ENCODE data around the gene CASK.

The CASK gene

GRCh38 chrX:41837270-41837944 lies 85.9 kb downstream of the CASK start:
- no peak for DNase-seq (ENCODE audit: low read depth in 2 of 2)

DNA sequence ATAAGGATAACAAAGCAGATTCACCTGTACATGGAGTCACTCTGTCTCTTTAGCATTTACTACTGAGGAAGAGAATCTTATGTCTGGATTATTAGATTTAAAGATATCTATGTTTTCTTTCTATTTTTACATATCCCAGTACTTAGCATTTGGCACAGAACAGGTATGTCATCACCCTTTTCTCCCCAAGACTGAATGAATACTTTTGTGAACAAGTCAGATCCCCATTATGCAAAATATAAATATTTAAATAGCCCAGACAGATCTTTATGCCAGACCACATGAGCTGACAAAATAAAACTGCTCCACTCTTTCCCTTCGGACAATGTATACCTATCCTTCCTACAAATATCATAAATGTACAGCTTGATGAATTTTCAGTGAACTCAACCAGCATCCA lies 94.5 kb downstream of the CASK start:
- no peak for DNase-seq (ENCODE audit: low read depth in 2 of 2)

GRCh38 chrX:41827886-41828285 lies 95.5 kb downstream of the CASK start:
- DNase-seq (ENCODE audit: low read depth in 2 of 2): no peak

GRCh38 chrX:41825796-41826195 lies 97.6 kb downstream of the CASK start:
- DNase-seq (ENCODE audit: low read depth in 2 of 2): no peak

DNA sequence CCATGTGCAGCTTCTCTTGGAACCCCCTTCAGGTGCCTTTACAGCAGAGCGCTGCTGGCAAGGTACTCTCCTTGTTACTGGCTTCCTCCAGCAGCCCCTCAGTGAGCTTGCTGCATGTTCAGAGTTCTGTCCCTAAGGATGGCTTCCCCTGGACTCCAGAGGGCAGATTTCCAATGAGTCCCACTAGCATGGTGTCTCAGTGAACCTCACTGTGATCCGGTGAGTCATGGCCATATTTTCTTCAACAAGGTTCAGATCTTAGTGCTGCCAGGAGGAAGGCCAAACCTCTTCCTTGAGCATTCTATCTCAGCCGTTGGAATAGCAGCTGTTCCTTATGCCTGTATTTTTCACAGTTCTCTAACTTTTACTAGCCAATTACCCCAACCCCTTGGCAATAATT lies 98.8 kb downstream of the CASK start:
- DNase-seq (ENCODE audit: low read depth in 2 of 2): no peak

GRCh38 chrX:41823402-41823801 lies 100.0 kb downstream of the CASK start:
- no peak for DNase-seq (ENCODE audit: low read depth in 2 of 2)

- DNase-seq (ENCODE audit: low read depth in 2 of 2): no peak
These were observed 100.5 kb downstream of the CASK start for GRCh38 chrX:41822892-41823291.

- no peak for DNase-seq (ENCODE audit: low read depth in 2 of 2)
These were observed 115.3 kb downstream of the CASK start for GRCh38 chrX:41808047-41808446.

DNA sequence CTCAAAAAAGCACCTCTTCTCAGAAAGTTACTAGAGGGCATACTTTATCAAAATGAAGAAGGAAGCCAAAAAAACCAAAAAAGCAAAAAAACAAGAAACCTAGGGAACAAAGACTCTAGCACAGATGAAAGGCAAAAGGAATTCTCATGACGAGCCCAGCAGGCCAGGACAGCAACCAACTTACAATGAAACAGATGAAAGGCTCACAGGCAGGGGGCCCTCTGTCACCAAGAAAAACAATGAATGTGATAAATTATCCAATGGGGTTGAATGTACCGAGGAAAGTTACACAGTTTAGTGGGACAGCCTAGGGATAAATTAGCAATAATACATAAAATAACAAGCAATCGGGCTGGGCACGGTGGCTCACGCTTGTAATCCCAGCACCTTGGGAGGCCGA lies 120.4 kb downstream of the CASK start:
- DNase-seq (ENCODE audit: low read depth in 2 of 2): no peak

GRCh38 chrX:41799661-41800060 lies 123.7 kb downstream of the CASK start:
- no peak for DNase-seq (ENCODE audit: low read depth in 2 of 2)

DNA sequence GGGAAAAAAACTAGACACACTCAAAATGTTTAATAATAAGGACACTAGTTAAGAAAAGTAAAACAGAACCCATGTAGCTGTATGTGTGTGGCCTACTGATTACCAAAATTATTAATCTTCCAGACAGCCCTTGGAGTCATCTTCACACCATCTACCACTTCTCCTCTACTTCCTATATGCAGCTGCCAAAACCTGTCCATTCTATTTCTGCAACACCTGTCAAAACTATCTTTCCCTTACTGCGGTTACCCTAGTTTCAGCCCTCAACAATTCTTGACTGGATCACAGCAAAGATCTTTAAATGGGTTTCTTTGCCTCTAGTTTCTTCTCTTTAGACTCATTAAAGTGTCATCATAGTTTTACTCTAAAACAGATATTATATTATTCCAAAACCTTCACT lies 126.8 kb downstream of the CASK start:
- no peak for DNase-seq (ENCODE audit: low read depth in 2 of 2)

DNA sequence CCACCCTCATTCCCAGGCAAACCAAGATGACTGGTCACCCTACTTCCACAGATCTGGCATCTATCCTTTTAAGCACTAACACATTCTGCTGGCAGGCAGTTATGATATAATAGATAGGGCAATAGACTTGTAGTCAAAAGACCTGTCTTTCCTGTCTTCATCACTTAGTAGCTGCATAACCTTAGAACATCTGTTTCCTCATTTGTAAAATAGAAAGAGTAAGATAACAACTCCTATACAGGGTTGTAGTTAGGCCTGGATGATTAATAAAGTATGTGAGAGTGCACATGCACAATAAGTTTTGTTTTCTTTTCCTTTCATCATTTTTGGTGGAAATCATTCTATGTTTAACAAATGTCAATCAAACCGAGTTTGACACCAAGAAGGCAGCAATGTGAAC lies 127.3 kb downstream of the CASK start:
- DNase-seq (ENCODE audit: low read depth in 2 of 2): no peak

GRCh38 chrX:41789374-41789773 lies 134.0 kb downstream of the CASK start:
- DNase-seq (ENCODE audit: low read depth in 2 of 2): no peak

GRCh38 chrX:41785685-41786084 lies 137.7 kb downstream of the CASK start:
- no peak for DNase-seq (ENCODE audit: low read depth in 2 of 2)

GRCh38 chrX:41781500-41781899 lies 141.9 kb downstream of the CASK start:
- no peak for DNase-seq (ENCODE audit: low read depth in 2 of 2)

GRCh38 chrX:41779941-41780340 lies 143.4 kb downstream of the CASK start:
- no peak for DNase-seq (ENCODE audit: low read depth in 2 of 2)

- DNase-seq (ENCODE audit: low read depth in 2 of 2): no peak
These were observed 144.3 kb downstream of the CASK start for GRCh38 chrX:41779030-41779564.

- no peak for DNase-seq (ENCODE audit: low read depth in 2 of 2)
These were observed 161.7 kb downstream of the CASK start for GRCh38 chrX:41761702-41762101.

GRCh38 chrX:41761169-41761568 lies 162.2 kb downstream of the CASK start:
- no peak for DNase-seq (ENCODE audit: low read depth in 2 of 2)

DNA sequence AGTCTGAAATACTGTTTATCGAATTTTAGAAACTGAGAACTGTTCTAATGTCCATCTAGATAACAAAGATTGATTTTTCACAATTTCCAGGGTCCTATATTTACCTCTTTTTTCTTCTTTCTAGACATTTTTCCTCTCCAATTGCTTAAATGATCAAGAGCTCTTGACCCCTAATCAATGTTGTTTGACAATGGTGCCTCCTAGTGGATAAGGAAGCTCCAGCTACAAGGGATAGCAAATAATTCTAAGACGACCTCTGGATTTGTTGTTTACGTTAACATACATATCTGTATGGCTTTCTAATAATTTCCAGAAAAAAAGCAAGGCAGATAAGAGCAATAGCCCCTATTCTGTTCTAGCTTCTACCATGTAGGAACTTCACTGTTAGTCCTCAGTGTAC lies 163.5 kb downstream of the CASK start:
- DNase-seq (ENCODE audit: low read depth in 2 of 2): no peak

DNA sequence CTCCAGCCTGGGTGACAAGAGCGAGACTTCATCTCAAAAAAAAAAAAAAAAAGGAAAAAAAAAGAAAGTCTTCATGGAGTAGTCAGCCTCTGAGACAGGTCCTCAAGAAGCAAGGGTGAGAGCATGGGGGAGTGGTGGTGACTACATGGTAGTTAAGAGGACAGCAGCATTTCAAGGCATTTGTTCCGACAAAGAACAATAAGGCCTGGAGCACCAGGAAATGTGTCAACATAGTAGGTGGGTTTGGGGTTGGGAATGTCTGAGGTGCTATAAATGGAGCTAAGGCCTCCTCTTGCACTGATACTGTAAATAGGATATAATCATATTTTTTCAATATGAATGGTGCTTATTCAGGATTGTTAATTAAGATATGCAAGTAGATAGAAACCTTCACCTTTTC lies 165.0 kb downstream of the CASK start:
- no peak for DNase-seq (ENCODE audit: low read depth in 2 of 2)

- no peak for DNase-seq (ENCODE audit: low read depth in 2 of 2)
These were observed 172.6 kb downstream of the CASK start for GRCh38 chrX:41750716-41751115.

DNA sequence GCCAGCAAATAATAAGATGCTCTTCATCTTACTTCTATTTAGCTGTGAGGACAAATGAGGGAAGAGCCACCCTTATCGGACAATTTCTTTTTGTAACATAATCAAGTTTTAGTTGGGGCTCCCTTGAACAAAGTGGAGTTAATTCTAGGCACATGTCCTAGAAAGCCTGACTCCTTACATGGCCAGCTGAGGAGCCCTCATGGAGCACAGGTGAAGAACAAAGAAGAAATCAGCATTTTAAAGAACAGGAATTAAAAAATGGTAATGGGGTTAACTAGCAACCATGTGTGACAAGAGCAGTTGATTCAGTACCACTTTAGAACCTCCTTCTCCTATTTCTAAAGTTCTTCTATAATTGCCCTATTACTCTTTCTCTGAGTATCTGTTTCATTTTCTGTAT lies 183.5 kb downstream of the CASK start:
- DNase-seq (ENCODE audit: low read depth in 2 of 2): no peak

- DNase-seq (ENCODE audit: low read depth in 2 of 2): no peak
These were observed 186.3 kb downstream of the CASK start for GRCh38 chrX:41737065-41737464.

Measured in stimulated activated CD8-positive, alpha-beta memory T cell treated with anti-CD3 and anti-CD28 coated beads, Interleukin-15, amount 100 ng/mL, for 4 hours (primary cell).